K562 (cell line): ENCODE results near the gene LZTR1. TPM values are rescaled to one million over a fixed set of nuclear protein-coding genes. Genes with fewer than 3 reads are reported as not detected.

Source experiments
- C11orf30 ChIP-seq: fragments of 450-650 bp; IDR thresholded peaks from 2 replicates; pipeline ENCODE4 v1.6.1; 2016; ENCODE audit warnings: low read depth, mild to moderate bottlenecking
- ESRRA ChIP-seq: fragments of 450-650 bp; IDR thresholded peaks from 2 replicates; pipeline ENCODE4 v1.6.1; 2014; ENCODE audit warnings: low read depth, mild to moderate bottlenecking, moderate library complexity, borderline replicate concordance
- EZH2 ChIP-seq: IDR thresholded peaks from 2 replicates; pipeline ENCODE4 v1.6.1; 2012; ENCODE audit warnings: low read depth, mild to moderate bottlenecking, inconsistent platforms, low read length, borderline replicate concordance
- KDM5B ChIP-seq: fragments of 200-600 bp; sonication (generic); IDR thresholded peaks from 2 replicates; pipeline ENCODE4 v1.6.1; 2012; ENCODE audit warnings: low read depth, mild to moderate bottlenecking, moderate library complexity, low read length, control low read depth, inconsistent platforms; ENCODE audit not compliant: insufficient replicate concordance
- L3MBTL2 ChIP-seq: fragments of 450-650 bp; IDR thresholded peaks from 2 replicates; pipeline ENCODE4 v1.6.1; 2016; ENCODE audit warnings: mild to moderate bottlenecking, moderate library complexity
- LCOR ChIP-seq: sonication (generic); formaldehyde crosslinking; IDR thresholded peaks from 2 replicates; pipeline ENCODE4 v1.8.0; 2022; ENCODE audit warnings: mild to moderate bottlenecking, missing genetic modification reagents
- MEF2A ChIP-seq: IDR thresholded peaks from 2 replicates; pipeline ENCODE4 v1.6.1; 2011; ENCODE audit warnings: low read depth, mild to moderate bottlenecking, low read length, moderate library complexity; ENCODE audit not compliant: control insufficient read depth
- NFATC3 ChIP-seq: fragments of 450-650 bp; IDR thresholded peaks from 2 replicates; pipeline ENCODE4 v1.6.1; 2017; ENCODE audit warnings: mild to moderate bottlenecking
- PML ChIP-seq: IDR thresholded peaks from 2 replicates; pipeline ENCODE4 v1.6.1; 2012; ENCODE audit warnings: low read length, inconsistent platforms
- RFX5 ChIP-seq: IDR thresholded peaks from 2 replicates; pipeline ENCODE4 v1.6.1; 2011; ENCODE audit warnings: low read depth, mild to moderate bottlenecking, improper control_type of control experiment, low read length
- SMAD4 ChIP-seq: fragments of 250-450 bp; sonication (Bioruptor Pico); conservative IDR thresholded peaks from 2 replicates; pipeline ENCODE4 v1.8.0; 2021; ENCODE audit warnings: inconsistent platforms, mild to moderate bottlenecking, moderate library complexity
- ZNF212 ChIP-seq: fragments of 450-650 bp; formaldehyde crosslinking; IDR thresholded peaks from 2 replicates; pipeline ENCODE4 v1.4.0; 2020; ENCODE audit warnings: mild to moderate bottlenecking
- ZNF507 ChIP-seq: conservative IDR thresholded peaks from 2 replicates; pipeline ENCODE4 v1.6.1; 2017; ENCODE audit warnings: missing genetic modification characterization, missing compliant biosample characterization
- polyA plus RNA-seq, 8 experiments: library from polyadenylated mRNA; depleted of rRNA in 4 of 8; stranded (reverse) in 5 of 8; unstranded in 3 of 8; fragments of >200 nt; fragmentation: Nextera tagmentation in 2 of 8; fragmentation: Illumina TruSeq in 1 of 8; extraction: Ambion mirVana in 2 of 8; extraction: Trizol in 1 of 8; gene quantifications; 2 replicates each; pipeline versions ENCODE4 v1.2.1 to v1.2.3, GENCODE V29; 2011 to 2014; ENCODE audit warnings: inconsistent platforms in 1 of 8, missing spikeins in 1 of 8
- total RNA-seq, 7 experiments: library from RNA; depleted of rRNA in 6 of 7; stranded (reverse); fragments of >200 nt in 6 of 7; fragmentation: Illumina TruSeq in 2 of 7; extraction: Trizol in 2 of 7; gene quantifications; 2 replicates each; pipeline versions ENCODE4 v1.2.1 to v1.2.3, GENCODE V29; 2011 to 2021; ENCODE audit warnings: low replicate concordance in 1 of 7
- TF ChIP-seq, protein P1 (sequence below): sonication (generic); formaldehyde crosslinking; IDR thresholded peaks from 2 replicates; pipeline ENCODE4 v1.8.1; 2023; ENCODE audit warnings: mild to moderate bottlenecking, missing genetic modification reagents
- TF ChIP-seq, protein P2 (sequence below): sonication (generic); formaldehyde crosslinking; IDR thresholded peaks from 2 replicates; pipeline ENCODE4 v1.8.0; 2023; ENCODE audit warnings: mild to moderate bottlenecking, missing genetic modification reagents
- TF ChIP-seq, protein P3 (sequence below): fragments of 250-450 bp; sonication (Bioruptor Pico); IDR thresholded peaks from 2 replicates; pipeline ENCODE4 v1.4.0; 2020; ENCODE audit warnings: mild to moderate bottlenecking, moderate library complexity
- TF ChIP-seq, protein P4 (sequence below): fragments of 450-650 bp; formaldehyde crosslinking; IDR thresholded peaks from 2 replicates; pipeline ENCODE4 v1.4.0; 2022; ENCODE audit warnings: missing genetic modification characterization
- TF ChIP-seq, protein P5 (sequence below): fragments of 450-650 bp; IDR thresholded peaks from 2 replicates; pipeline ENCODE4 v1.6.1; 2017; ENCODE audit warnings: antibody characterized with exemption

Gene LZTR1
- total and polyA plus RNA-seq, 9 of the 15 experiments (the other 6 are each of a cell fraction or from before 2014, with no cell fraction given), result 2.2 to 135 (median 63.0) TPM

DNA sequence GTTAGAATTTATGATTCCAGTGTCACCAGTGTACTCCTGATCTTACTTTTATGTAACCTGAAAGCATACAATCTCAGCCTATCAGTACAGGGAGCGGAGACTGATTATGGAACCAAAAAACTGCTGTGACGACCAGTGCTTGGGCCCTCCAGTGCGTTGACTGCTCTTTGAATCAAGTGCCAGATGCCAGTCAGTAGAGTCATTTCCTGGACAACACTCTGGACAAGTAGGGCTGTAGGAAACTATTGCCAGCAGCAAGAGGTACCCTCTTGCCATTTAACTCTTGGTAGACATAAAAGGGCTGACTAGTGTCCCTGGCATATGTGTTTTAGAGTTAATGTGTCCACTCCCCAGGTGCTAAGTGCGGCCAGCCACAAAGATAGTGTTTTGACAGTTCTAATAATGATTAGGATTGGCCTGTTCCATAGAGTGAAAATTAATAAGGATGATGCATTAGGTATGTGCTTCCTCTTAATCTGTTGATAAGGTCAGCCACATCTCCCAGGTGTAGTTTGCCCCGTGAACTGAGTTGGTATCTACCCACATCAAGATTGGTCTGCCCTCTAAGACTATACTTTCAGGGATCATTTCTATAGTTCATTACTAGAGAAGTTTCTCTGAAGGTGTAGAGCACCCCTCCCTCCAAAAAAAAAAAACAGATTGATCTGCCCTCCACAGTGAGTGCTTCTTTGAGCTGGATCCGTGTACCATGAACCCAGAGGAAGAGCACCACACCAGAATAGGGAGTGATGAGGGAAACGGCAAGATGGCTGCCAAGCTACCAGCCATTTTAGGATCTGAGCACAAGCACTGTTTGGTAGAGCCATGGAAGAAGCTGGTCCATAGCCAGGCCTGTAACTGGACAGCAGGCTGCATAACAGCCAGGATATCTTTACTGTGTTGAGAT is 35.8 kb upstream of the LZTR1 start (continued):
- TF ChIP-seq MEF2A, result no peak
- no peak for TF ChIP-seq SMAD4
- TF ChIP-seq, protein P1, sequence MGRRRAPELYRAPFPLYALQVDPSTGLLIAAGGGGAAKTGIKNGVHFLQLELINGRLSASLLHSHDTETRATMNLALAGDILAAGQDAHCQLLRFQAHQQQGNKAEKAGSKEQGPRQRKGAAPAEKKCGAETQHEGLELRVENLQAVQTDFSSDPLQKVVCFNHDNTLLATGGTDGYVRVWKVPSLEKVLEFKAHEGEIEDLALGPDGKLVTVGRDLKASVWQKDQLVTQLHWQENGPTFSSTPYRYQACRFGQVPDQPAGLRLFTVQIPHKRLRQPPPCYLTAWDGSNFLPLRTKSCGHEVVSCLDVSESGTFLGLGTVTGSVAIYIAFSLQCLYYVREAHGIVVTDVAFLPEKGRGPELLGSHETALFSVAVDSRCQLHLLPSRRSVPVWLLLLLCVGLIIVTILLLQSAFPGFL, result no peak
- no peak for TF ChIP-seq EZH2
- TF ChIP-seq, protein P2, sequence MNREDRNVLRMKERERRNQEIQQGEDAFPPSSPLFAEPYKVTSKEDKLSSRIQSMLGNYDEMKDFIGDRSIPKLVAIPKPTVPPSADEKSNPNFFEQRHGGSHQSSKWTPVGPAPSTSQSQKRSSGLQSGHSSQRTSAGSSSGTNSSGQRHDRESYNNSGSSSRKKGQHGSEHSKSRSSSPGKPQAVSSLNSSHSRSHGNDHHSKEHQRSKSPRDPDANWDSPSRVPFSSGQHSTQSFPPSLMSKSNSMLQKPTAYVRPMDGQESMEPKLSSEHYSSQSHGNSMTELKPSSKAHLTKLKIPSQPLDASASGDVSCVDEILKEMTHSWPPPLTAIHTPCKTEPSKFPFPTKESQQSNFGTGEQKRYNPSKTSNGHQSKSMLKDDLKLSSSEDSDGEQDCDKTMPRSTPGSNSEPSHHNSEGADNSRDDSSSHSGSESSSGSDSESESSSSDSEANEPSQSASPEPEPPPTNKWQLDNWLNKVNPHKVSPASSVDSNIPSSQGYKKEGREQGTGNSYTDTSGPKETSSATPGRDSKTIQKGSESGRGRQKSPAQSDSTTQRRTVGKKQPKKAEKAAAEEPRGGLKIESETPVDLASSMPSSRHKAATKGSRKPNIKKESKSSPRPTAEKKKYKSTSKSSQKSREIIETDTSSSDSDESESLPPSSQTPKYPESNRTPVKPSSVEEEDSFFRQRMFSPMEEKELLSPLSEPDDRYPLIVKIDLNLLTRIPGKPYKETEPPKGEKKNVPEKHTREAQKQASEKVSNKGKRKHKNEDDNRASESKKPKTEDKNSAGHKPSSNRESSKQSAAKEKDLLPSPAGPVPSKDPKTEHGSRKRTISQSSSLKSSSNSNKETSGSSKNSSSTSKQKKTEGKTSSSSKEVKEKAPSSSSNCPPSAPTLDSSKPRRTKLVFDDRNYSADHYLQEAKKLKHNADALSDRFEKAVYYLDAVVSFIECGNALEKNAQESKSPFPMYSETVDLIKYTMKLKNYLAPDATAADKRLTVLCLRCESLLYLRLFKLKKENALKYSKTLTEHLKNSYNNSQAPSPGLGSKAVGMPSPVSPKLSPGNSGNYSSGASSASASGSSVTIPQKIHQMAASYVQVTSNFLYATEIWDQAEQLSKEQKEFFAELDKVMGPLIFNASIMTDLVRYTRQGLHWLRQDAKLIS (CRISPR knock-in tag), result no peak
- TF ChIP-seq, protein P3, sequence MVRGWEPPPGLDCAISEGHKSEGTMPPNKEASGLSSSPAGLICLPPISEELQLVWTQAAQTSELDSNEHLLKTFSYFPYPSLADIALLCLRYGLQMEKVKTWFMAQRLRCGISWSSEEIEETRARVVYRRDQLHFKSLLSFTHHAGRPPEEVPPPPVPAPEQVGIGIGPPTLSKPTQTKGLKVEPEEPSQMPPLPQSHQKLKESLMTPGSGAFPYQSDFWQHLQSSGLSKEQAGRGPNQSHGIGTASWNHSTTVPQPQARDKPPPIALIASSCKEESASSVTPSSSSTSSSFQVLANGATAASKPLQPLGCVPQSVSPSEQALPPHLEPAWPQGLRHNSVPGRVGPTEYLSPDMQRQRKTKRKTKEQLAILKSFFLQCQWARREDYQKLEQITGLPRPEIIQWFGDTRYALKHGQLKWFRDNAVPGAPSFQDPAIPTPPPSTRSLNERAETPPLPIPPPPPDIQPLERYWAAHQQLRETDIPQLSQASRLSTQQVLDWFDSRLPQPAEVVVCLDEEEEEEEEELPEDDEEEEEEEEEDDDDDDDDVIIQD (CRISPR knock-in tag), result no peak
- TF ChIP-seq, protein P4, sequence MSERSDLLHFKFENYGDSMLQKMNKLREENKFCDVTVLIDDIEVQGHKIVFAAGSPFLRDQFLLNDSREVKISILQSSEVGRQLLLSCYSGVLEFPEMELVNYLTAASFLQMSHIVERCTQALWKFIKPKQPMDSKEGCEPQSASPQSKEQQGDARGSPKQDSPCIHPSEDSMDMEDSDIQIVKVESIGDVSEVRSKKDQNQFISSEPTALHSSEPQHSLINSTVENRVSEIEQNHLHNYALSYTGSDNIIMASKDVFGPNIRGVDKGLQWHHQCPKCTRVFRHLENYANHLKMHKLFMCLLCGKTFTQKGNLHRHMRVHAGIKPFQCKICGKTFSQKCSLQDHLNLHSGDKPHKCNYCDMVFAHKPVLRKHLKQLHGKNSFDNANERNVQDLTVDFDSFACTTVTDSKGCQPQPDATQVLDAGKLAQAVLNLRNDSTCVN (CRISPR knock-in tag), result peak; percentile 51; the same call in 1 of the 2 replicates
- TF ChIP-seq ZNF212 (CRISPR knock-in tag), result no peak
- TF ChIP-seq ESRRA, result no peak
- TF ChIP-seq L3MBTL2, result no peak
- no peak for TF ChIP-seq C11orf30
- TF ChIP-seq PML, result peak; percentile 36; the same call in 1 of the 2 replicates
- TF ChIP-seq KDM5B, result peak; percentile 40
- TF ChIP-seq, protein P5, sequence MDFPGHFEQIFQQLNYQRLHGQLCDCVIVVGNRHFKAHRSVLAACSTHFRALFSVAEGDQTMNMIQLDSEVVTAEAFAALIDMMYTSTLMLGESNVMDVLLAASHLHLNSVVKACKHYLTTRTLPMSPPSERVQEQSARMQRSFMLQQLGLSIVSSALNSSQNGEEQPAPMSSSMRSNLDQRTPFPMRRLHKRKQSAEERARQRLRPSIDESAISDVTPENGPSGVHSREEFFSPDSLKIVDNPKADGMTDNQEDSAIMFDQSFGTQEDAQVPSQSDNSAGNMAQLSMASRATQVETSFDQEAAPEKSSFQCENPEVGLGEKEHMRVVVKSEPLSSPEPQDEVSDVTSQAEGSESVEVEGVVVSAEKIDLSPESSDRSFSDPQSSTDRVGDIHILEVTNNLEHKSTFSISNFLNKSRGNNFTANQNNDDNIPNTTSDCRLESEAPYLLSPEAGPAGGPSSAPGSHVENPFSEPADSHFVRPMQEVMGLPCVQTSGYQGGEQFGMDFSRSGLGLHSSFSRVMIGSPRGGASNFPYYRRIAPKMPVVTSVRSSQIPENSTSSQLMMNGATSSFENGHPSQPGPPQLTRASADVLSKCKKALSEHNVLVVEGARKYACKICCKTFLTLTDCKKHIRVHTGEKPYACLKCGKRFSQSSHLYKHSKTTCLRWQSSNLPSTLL, result no peak
- TF ChIP-seq LCOR (CRISPR knock-in tag), result no peak
- TF ChIP-seq ZNF507 (tag), result no peak
- TF ChIP-seq RFX5, result no peak
- no peak for TF ChIP-seq NFATC3
